IMR-90 (cell line): ENCODE results near the gene PDZK1.

Source experiments
- BHLHE40 ChIP-seq: fragments of 150-350 bp; IDR thresholded peaks from 2 replicates; pipeline ENCODE4 v1.6.1; 2016; ENCODE audit warnings: mild to moderate bottlenecking, low read depth, low read length
- CHD1 ChIP-seq: IDR thresholded peaks from 2 replicates; pipeline ENCODE4 v1.6.1; 2012; ENCODE audit warnings: low read depth, low read length, improper control_type of control experiment
- NFE2L2 ChIP-seq: fragments of 150-350 bp; IDR thresholded peaks from 2 replicates; pipeline ENCODE4 v1.6.1; 2016; ENCODE audit warnings: low read depth, mild to moderate bottlenecking, low read length
- POLR2A ChIP-seq: IDR thresholded peaks from 2 replicates; pipeline ENCODE4 v1.6.1; 2012; ENCODE audit warnings: mild to moderate bottlenecking, low read depth, low read length
- RAD21 ChIP-seq: IDR thresholded peaks from 2 replicates; pipeline ENCODE4 v1.6.1; 2012; ENCODE audit warnings: low read length, improper control_type of control experiment
- RFX5 ChIP-seq: IDR thresholded peaks from 2 replicates; pipeline ENCODE4 v1.8.0; 2012; ENCODE audit warnings: low read depth, mild to moderate bottlenecking, low read length, moderate library complexity
- SMC3 ChIP-seq: fragments of 150-350 bp; IDR thresholded peaks from 2 replicates; pipeline ENCODE4 v1.6.1; 2016; ENCODE audit warnings: low read depth, mild to moderate bottlenecking, antibody characterized with exemption, low read length, moderate library complexity
- TF ChIP-seq, protein P1 (sequence below): conservative IDR thresholded peaks from 2 replicates; pipeline ENCODE4 v1.5.1; 2012; ENCODE audit warnings: mild to moderate bottlenecking, low read depth, low read length, improper control_type of control experiment
- TF ChIP-seq, protein P2 (sequence below): fragments of 150-350 bp; IDR thresholded peaks from 2 replicates; pipeline ENCODE4 v1.6.1; 2017; ENCODE audit warnings: mild to moderate bottlenecking, antibody characterized with exemption, low read length, low read depth

DNA sequence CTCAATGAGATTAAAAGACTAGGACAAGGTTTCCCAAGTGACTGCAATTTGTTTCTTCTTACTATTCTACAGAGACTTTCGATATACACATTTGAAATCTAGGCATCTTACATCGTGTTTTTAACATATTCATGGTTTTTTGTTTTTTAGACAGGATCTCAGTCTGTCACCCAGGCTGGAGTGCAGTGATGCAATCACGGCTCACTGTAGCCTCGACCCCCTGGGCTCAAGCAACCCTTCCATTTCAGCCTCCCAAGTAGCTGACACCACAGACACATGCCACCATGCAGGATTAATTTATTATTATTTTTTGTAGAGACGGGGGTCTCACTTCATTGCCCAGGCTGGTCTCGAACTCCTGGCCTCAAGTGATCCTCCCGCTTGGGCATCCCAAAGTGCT, 1.5 kb downstream of the PDZK1 start:
- TF ChIP-seq, protein P1, sequence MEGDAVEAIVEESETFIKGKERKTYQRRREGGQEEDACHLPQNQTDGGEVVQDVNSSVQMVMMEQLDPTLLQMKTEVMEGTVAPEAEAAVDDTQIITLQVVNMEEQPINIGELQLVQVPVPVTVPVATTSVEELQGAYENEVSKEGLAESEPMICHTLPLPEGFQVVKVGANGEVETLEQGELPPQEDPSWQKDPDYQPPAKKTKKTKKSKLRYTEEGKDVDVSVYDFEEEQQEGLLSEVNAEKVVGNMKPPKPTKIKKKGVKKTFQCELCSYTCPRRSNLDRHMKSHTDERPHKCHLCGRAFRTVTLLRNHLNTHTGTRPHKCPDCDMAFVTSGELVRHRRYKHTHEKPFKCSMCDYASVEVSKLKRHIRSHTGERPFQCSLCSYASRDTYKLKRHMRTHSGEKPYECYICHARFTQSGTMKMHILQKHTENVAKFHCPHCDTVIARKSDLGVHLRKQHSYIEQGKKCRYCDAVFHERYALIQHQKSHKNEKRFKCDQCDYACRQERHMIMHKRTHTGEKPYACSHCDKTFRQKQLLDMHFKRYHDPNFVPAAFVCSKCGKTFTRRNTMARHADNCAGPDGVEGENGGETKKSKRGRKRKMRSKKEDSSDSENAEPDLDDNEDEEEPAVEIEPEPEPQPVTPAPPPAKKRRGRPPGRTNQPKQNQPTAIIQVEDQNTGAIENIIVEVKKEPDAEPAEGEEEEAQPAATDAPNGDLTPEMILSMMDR: no peak
- TF ChIP-seq BHLHE40 (no peak), RFX5 (no peak), POLR2A (no peak), NFE2L2 (no peak), CHD1 (no peak), RAD21 (no peak), SMC3 (no peak)
- TF ChIP-seq, protein P2, sequence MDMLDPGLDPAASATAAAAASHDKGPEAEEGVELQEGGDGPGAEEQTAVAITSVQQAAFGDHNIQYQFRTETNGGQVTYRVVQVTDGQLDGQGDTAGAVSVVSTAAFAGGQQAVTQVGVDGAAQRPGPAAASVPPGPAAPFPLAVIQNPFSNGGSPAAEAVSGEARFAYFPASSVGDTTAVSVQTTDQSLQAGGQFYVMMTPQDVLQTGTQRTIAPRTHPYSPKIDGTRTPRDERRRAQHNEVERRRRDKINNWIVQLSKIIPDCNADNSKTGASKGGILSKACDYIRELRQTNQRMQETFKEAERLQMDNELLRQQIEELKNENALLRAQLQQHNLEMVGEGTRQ: no peak
